ENCODE results near the gene FAM89A. TPM values are rescaled to one million over a fixed set of nuclear protein-coding genes. Genes with fewer than 3 reads are reported as not detected.

The FAM89A gene
- total RNA-seq, 1 experiment from 2014 or later: 7.5 TPM

GRCh38 chr1:231065510-231066241 lies 25.6 kb upstream of the FAM89A start:
- BruUV-seq (replicated peaks): no TSS peak
- POLR2A ChIA-PET (ENCODE audit: unreplicated experiment): interaction anchor here (0.6 to 0.7 kb wide), 2 partner anchors 29 to 257 kb away, joined by 3 to 5 read pairs; no protein-coding TSS in a partner anchor
- no peak overlapping the region for H3K9ac ChIP-seq (ENCODE audit: low read length)
- no peak for ATAC-seq
- H3K9me2 ChIP-seq (replicated peaks; ENCODE audit: low read length): no peaks in the 10 kb centered on the region
- no peak for DNase-seq
- no peak overlapping the region for H3K4me2 ChIP-seq (ENCODE audit: low read length)
- no peak overlapping the region for H3K27ac ChIP-seq (ENCODE audit: low read length)
- H3K4me1 ChIP-seq (ENCODE audit: insufficient read depth, low read length): no peaks in the 10 kb centered on the region
- TF ChIP-seq EZH2 (IDR thresholded peaks at IDR 0.05; ENCODE audit: low read length, unreplicated experiment): no peak
- TF ChIP-seq CTCF (conservative IDR thresholded peaks at IDR 0.05; ENCODE audit: low read depth, low read length): no peak
- no peak for TF ChIP-seq EZH2phosphoT487 (IDR thresholded peaks at IDR 0.05; ENCODE audit: borderline replicate concordance, low read length)
- CTCF ChIA-PET: no interaction called here
- H2AFZ ChIP-seq (ENCODE audit: low read length): no peak overlapping the region
- peaks cover 21% of the 10 kb centered on the region for H3K27me3 ChIP-seq (ENCODE audit: low read length)
- H3K36me3 ChIP-seq (ENCODE audit: low read depth, low read length): no peaks in the 10 kb centered on the region
- H3K9me3 ChIP-seq (ENCODE audit: low read length): no peaks in the 10 kb centered on the region
- intact Hi-C loops (cut with micrococcal nuclease): no loop called here
- no peaks in the 10 kb centered on the region for H3F3A ChIP-seq (ENCODE audit: low read length, unreplicated experiment)
- no peaks in the 10 kb centered on the region for H3K79me2 ChIP-seq (ENCODE audit: low read length)
- H3K4me3 ChIP-seq (ENCODE audit: low read length): no peak overlapping the region
- no peaks in the 10 kb centered on the region for H4K20me1 ChIP-seq (ENCODE audit: low read length)

GRCh38 chr1:231064418-231064817 lies 24.4 kb upstream of the FAM89A start:
- CTCF ChIA-PET: interaction anchor here (0.6 kb wide), 1 partner anchor 1313 kb away, joined by 3 read pairs; no protein-coding TSS in a partner anchor
- POLR2A ChIA-PET (ENCODE audit: unreplicated experiment): no interaction called here
- Histone ChIP-seq H3F3A (ENCODE audit: low read length, unreplicated experiment) (no peaks in the 10 kb centered on the region), H3K4me2 (ENCODE audit: low read length) (no peak overlapping the region), H3K9me3 (ENCODE audit: low read length) (no peaks in the 10 kb centered on the region), H4K20me1 (ENCODE audit: low read length) (no peaks in the 10 kb centered on the region), H3K9ac (ENCODE audit: low read length) (no peak overlapping the region), H2AFZ (ENCODE audit: low read length) (no peak overlapping the region), H3K36me3 (ENCODE audit: low read depth, low read length) (no peaks in the 10 kb centered on the region), H3K4me1 (ENCODE audit: insufficient read depth, low read length) (peaks cover 11% of the 10 kb centered on the region), H3K27ac (ENCODE audit: low read length) (no peak overlapping the region), H3K27me3 (ENCODE audit: low read length) (peaks cover 16% of the 10 kb centered on the region), H3K79me2 (ENCODE audit: low read length) (no peaks in the 10 kb centered on the region), H3K4me3 (ENCODE audit: low read length) (no peak overlapping the region), H3K9me2 (replicated peaks; ENCODE audit: low read length) (no peaks in the 10 kb centered on the region)
- ATAC-seq (no peak), DNase-seq (no peak)
- intact Hi-C loops (cut with micrococcal nuclease): no loop called here
- TF ChIP-seq CTCF (conservative IDR thresholded peaks at IDR 0.05; ENCODE audit: low read depth, low read length) (no peak), EZH2 (IDR thresholded peaks at IDR 0.05; ENCODE audit: low read length, unreplicated experiment) (no peak)
- no TSS peak for BruUV-seq (replicated peaks)

- intact Hi-C loops (cut with micrococcal nuclease): no loop called here
- Histone ChIP-seq H3K36me3 (ENCODE audit: low read depth, low read length) (no peaks in the 10 kb centered on the region), H3K27ac (ENCODE audit: low read length) (no peak overlapping the region), H3F3A (ENCODE audit: low read length, unreplicated experiment) (no peaks in the 10 kb centered on the region), H4K20me1 (ENCODE audit: low read length) (no peaks in the 10 kb centered on the region), H3K4me3 (ENCODE audit: low read length) (no peak overlapping the region), H3K9me2 (replicated peaks; ENCODE audit: low read length) (no peaks in the 10 kb centered on the region), H3K27me3 (ENCODE audit: low read length) (peaks cover 15% of the 10 kb centered on the region; the same call in 1 of the 2 replicates), H3K79me2 (ENCODE audit: low read length) (no peaks in the 10 kb centered on the region), H2AFZ (ENCODE audit: low read length) (no peak overlapping the region), H3K9me3 (ENCODE audit: low read length) (no peaks in the 10 kb centered on the region), H3K9ac (ENCODE audit: low read length) (no peak overlapping the region), H3K4me2 (ENCODE audit: low read length) (no peak overlapping the region), H3K4me1 (ENCODE audit: insufficient read depth, low read length) (peaks cover 16% of the 10 kb centered on the region)
- POLR2A ChIA-PET (ENCODE audit: unreplicated experiment): interaction anchor here (0.7 kb wide), 1 partner anchor 84 kb away, joined by 3 read pairs; no protein-coding TSS in a partner anchor
- CTCF ChIA-PET: no interaction called here
- TF ChIP-seq EZH2 (IDR thresholded peaks at IDR 0.05; ENCODE audit: low read length, unreplicated experiment): no peak
- TF ChIP-seq CTCF (conservative IDR thresholded peaks at IDR 0.05; ENCODE audit: low read depth, low read length): no peak
- no peak for DNase-seq
- BruUV-seq (replicated peaks): no TSS peak
- no peak for ATAC-seq
These were observed 23.3 kb upstream of the FAM89A start for GRCh38 chr1:231063331-231063730.

All from PC-3 (cell line).